ENCODE results near the gene CSF3.

GRCh38 chr17:40004712-40005111 lies 10.5 kb upstream of the CSF3 start:
- TF ChIP-seq POLR2AphosphoS5 (IDR thresholded peaks at IDR 0.05) (no peak), POLR2A (IDR thresholded peaks at IDR 0.05) (no peak), CTCF (IDR thresholded peaks at IDR 0.05) (no peak)

Measured in transverse colon (tissue), 4 donors.